Hematopoietic multipotent progenitor cell treated with erythropoietin and hydrocortisone succinate and interleukin-3 and kit ligand, for 8 days (in vitro differentiated cells): Measurements from ENCODE around the gene ZMIZ1.
A peak's percentile ranks its signal among the peaks of the same experiment; 100 is the strongest.

Experiments
- DNase-seq: peaks from one replicate; pipeline ENCODE4 v3.0.0-alpha.2; 2015

Gene ZMIZ1

DNA sequence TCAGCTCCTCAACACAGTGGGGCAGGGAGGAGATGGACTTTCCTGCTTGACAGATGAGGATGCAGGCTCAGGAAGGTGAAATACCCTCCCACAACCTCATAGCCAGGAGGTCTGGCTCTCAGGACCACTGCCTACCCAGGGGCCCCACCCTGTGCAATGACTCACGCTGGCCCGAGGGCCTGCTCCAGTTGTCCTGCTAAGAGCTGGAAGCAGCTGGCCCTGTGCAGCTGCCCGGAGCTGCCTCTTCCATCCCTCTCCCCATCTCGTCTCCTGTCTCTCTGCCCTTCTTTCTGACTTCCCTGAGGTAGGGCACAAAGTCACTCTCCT, 123.9 kb downstream of the ZMIZ1 start:
- DNase-seq: no peak

DNA sequence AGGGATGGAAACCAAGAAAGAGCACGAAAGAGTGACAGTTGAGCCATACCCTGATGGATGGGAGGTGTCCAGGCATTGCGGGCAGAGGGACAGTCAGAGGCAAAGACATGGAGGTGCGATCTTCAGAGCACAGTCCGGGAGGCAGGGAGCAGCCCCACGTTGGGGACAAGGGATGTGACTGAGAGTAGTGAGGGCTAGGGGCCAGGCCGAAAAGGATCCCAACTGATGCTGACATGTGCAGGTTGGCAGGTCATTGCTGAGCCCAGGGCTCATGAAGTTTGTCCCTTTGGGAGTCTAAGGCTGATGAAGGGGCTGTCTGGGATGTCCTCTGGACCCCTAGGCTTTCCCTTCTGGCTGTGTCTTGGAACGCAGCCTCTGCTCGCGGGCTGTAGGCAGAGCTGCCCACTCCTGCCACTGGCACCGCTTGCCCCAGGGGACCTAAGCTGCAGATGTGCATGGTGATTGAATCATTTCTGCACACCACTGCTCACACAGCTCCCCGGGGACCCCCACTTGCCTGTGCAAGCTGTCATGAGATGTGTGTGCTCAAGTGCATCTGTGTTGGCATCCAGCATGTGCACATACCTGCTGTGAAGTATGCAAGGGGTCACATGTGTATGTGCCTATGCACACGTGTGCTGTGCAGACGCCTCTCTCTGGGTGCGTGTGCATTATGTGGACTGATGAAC, 125.1 kb downstream of the ZMIZ1 start:
- no peak for DNase-seq

DNA sequence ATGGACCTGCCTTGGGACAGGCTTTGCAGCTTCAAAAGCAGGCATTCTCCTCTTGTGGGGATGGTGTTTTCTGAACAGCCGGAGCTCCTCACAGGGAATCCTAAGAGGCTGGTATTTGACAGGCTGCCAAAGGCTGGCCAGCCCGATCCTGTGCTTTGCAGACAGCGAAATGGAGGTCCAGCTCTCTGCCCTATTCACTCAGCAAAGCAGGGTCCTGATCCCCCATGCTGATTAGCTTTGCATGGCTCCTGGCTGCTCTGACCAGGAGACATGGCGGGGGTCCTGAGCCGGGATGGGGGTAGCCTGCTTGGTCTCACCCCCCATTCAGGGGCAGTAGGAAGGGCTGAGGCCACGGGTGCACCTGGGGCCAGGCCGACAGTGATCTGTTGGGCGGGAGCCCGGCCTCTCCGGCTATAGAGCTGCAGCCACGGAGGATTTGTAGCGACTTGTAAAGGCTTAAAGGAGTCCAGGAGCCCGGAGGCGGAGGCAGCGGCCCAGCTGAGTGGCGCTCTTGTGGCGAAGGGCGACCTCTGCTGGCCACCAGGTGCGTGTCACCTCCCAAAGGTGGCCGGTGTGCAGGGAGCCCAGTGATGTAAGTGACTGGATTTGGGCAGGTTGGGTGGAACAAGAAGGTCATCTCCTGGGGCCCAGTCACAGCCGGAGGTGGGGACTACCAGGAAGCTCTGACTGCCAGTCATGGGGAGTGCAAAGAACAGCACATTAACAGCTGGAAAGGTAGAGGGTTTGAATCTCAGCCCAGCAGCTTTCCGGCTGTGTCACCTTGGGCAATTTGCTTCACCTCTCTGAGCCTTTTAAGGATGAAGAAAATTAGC, 126.5 kb downstream of the ZMIZ1 start:
- peak; percentile 83 for DNase-seq

DNA sequence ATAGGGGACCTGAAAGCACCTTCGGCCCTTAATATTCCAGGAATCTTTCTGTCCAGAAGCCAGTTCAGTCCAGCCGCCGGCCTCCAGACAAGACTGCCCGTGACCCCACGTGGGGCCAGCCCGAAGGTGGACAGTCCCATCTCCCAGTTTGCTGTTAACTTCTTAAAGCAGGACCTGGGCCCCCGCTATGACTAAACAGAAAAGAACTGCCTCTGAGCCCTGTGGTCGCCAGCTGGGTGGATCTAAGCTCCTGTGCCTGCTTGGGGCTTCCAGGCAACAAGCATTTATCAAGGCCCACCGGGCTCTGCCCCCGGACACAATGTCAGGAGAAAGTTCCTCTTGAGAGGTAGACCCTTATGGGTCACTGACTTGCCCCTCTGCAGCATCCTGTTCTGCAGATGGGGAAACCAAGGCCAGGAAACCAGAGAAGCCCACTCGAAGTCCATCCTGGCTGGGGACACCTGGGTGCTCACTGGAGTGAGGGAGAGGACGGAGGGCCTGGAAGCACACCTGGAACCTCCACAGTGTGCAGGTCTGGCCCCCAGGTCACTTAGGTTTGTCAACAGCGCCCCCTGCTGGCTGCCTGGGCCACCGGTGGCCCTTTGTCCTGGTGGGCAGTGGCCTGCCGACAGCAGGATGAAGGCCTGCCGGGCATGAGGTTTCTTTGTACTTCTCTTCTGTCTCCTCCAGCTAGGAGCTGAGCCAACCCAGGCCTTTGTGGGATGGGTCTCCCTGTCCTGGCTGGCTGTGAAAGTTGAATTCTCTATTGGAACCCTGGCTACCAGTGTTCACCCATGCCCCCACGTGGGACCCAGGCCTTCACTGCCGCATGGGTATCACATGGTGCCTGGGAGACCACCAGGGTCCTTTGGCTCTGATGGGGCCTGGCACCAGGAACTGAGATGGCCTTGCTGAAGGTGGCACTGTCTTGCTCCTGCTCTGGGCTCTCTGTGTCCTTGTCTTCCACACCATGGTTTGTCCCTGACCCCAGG, 128.0 kb downstream of the ZMIZ1 start:
- DNase-seq: peak; percentile 69

GRCh38 chr10:79197558-79197957, 128.8 kb downstream of the ZMIZ1 start:
- DNase-seq: no peak

DNA sequence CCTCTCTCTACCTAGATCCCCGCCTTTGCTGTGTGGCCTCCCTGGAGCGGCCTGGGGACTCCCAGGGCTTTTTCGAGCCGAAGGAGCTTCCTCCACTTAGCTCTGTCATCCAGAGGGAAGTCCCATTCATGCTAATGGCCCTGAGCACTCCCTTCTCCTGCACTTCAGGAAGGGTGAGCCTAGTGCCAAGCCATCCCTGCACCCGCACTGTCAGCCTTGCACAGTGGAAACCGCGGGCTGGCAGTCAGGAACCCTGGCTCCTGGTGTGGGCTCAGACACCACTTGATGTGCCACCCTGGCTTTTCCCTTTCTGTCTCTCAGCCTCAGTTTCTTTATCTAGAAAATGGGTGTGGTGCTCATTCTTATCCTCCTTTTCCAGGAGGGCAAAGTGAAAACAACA, 131.6 kb downstream of the ZMIZ1 start:
- peak; percentile 38 for DNase-seq

DNA sequence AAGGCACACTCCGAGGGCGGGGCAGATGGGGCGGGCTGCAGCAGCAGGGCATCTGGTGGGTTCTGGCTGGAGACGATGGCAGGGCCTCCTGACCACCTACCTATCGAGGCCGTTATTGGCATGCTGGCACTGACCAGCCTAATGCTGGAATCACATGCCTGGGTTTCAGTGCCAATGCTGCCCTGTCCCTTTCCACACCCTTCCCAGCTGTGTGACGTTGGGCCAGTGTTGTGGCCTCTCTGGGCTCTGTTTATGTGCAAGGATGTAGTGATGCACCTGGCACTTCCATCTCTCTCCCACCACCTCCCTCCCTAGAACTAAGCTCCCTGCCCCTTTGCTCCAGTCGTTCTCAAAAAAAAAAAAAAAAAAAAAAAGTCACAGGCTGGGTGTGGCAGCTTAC, 132.9 kb downstream of the ZMIZ1 start:
- DNase-seq: no peak

DNA sequence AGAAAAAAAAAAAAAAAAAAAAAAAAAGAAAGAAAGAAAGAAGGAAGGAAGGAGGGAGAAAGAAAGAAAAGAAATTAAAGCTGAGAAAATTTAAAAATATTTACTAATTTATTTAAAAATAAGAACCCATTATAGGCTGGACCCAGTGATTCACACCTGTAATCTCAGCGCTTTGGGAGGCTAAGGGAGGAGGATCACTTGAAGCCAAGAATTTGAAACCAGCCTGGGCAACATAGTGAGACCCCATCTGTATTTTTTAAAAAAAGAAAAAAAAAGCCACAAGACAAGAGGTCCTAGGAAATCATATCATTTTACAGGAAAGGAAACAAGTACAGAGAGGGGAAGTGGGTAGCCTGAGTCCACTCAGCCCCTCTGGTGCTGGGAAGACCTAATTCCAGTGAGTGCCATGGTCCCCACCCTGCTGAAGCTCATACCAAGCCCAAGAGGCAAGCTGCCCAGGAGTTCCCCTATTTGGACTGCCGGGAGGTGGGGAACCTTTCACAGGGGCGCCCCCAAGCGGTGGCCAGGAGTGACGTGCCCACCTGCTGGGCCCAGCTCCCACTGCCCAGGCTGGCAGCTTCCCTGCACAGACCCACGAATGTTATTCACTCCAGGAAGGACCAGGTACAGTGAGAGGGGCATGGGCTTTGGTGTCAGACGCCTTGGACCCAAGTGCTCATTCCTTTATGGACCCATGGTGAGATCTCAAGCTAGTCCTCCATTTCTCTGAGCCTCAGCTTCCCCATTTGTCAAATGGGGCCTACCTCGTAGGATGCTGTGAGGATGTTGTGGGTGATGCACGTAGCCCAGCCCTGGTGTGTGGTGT, 133.6 kb downstream of the ZMIZ1 start:
- DNase-seq: peak; percentile 58

GRCh38 chr10:79203014-79203644, 134.4 kb downstream of the ZMIZ1 start:
- DNase-seq: no peak

DNA sequence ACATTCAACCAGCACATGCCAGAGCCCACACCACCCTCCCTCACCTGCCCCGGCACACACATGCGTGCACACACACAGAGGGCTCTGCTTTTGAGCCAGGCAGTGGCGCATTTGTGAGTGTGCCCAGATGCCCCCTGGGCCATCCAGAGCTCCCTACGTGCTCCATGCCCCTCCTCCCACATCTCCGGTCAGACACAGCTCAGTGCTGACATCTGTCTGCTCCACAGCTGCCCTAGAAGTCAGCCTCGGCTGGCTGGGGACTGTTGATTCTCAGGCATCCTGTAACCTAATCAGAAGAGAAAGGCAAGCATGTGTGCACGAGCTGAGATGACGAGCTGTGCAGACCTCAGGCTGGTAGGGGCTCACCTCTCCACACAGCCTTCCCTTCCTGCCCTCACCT, 135.1 kb downstream of the ZMIZ1 start:
- no peak for DNase-seq

- no peak for DNase-seq
These were observed 137.7 kb downstream of the ZMIZ1 start for GRCh38 chr10:79206300-79207095.

DNA sequence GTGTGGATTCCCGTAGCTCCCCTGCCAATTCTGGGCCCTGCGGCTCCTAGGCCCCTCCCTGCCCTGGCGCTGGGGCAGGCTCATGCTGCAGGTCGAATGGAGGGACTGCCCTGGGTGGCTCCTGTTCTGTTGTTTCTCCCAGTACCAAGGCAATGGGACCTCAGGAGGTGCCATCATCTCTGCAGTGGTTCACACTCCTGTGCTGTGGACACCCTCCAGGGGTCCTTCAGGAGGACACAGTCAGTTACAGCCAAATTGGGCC, 138.3 kb downstream of the ZMIZ1 start:
- DNase-seq: no peak

- no peak for DNase-seq
These were observed 139.0 kb downstream of the ZMIZ1 start for GRCh38 chr10:79207726-79208125.

DNA sequence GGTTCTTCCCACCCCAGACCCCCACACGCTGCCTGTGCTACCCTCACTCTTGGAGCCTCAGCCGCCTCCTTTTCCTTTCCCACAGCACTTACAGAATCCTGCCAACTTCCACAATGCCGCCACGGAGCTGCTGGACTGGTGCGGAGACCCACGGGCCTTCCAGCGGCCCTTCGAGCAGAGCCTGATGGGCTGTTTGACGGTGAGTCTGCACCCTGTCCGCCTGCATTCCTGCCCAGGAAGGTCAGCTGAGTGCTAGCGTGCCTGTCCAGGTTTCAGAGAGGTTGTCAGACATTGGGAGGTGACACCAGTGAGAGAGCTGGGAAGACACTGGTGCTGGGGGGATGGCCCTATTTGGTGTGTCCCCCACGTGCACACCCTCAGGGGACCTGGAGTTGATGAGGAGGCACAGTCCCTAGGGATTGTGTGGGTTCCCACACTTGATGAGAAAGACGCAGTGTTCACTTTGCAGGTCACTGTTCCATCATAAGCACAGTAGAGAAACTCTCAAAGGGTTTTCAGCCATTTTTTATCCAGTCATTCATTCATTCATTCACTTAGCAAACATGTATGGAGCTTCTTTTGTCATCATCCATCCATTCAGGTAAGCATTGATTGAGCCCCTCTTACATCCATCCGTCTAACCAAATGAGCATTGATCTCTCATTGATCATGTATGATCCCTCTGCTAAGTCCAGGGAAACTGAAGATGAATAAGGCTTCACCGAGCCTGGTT, 139.7 kb downstream of the ZMIZ1 start:
- no peak for DNase-seq

DNA sequence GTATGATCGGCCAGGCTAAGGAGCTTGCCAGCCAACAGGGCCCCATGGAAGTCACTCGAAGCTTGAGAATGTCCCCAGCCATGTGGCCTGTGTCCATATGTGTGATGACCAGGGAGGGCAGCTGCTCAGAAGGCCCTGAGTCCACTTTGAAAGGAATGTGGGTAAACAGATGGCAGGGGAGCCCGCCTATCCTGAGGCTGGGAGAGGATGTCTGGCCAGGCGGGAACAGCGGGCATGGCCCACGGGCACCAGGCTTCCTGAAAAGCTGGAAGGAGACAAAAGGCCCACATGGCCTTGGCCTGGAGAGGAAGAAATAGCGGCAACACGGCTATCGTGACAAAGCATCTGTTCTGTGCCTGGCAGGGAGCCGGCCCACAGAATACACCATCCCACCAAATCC, 140.6 kb downstream of the ZMIZ1 start:
- DNase-seq: no peak

DNA sequence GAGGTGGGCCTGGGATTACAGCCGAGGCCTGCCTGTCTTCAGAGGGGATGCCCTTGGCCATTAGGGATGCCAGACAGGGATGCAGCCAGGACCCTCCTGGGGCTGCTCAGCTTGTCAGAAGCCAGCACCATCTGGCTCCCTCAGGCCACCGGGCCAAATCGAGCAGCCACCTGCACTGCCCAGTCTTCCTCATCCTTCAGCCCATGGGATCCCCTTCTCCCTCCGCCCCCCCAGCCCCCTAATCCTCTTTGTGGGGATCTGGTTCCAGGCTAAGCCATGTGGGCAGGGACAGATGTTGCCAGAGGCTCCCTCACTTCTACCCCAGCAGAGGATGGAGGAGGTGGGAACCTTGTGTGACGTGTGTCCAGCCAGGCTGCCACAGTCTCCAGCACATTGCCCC, 141.1 kb downstream of the ZMIZ1 start:
- no peak for DNase-seq

- no peak for DNase-seq
These were observed 141.9 kb downstream of the ZMIZ1 start for GRCh38 chr10:79210672-79211071.

DNA sequence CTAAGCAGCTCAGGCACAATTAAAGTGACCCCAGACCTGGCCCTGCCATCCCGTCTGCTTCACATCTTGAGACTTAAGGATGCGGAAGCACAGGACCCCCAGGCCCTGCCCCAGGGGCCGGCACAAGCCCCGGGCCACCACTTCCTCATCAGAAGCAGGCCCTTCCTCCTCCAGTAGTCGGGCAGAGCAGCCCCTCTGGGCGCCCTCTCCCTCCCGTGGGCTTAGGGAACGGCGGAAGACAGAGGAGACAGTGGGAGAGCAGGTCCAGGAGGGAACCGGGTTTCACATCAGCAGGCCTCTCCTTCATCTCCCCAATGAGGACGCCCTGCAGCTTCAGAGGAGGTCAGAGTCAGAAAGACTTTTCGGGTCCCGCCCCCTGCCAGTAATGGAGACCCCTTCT, 142.8 kb downstream of the ZMIZ1 start:
- DNase-seq: no peak

DNA sequence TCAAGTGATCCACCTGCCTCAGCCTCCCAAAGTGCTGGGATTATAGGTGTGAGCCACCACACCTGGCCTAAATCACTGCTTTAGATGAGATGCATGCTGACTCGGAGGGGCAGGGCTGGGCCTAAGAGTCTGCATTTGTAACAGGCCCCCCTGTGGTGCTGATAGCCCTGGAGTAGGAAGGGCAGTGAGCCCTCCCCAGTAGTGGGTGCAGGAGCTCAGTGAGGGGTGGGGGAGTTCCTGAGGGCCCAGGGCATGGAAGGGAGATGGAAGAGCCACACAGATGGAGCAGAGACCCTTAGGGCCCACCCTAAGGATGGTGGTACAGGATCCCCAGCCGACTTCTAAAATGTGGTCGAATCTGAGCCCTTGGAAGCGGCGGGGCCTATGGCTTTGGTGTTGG, 146.8 kb downstream of the ZMIZ1 start:
- no peak for DNase-seq

DNA sequence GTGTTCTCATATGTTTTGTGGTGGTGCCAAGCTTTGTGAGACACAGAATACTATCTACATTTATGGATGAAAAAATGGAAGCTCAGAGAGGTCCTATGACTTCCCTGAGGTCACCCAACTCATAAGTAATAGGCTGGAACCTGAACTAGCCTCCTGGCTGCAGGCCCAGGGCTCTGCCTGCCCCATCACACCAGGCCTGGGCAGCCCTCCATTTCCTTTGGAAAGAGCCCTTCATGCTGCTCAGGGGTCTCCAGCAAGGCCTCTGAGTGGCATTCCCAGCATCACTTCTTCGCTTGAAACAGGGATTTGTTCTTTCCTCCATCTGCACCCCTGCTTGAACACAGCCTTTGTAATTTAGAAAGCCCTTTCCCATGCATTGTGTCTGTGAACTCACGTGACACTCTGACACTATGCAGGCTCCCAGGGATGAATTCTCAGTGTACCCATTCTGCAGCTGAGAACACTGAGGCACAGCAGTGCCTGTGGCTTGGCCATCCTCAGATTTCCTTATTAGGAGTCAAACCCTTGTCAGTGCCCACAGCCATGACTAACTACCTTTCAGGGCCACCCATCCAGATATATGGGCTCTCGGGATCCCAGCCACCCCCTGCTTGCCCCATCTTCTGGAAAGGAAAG, 150.7 kb downstream of the ZMIZ1 start:
- no peak for DNase-seq
